ENCODE measurements around the gene SH3TC2. TPM values are rescaled to one million over a fixed set of nuclear protein-coding genes. Genes with fewer than 3 reads are reported as not detected.

The SH3TC2 gene
- total and polyA plus RNA-seq, 10 of the 15 experiments (the other 5 are each of a cell fraction or from before 2014, with no cell fraction given): not detected

DNA sequence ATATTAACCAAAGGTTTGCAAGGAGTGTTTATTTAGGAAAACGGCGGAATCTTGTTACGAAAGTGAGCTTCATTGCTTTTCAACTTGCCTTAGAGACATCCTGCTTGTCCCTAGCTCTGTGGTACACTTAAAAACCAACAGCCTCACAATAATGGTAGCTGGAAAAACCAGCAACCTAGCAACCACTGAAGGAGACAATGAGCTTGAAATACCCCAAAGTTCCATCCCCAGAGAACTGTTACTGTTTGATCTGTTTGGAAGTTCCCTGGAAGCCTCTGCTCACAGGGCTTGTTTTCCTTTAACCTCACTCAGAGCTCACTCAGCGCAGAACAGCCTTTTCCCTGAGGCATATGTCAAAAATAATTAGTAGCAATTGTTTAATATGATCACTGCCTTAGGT is 43.2 kb downstream of the SH3TC2 start:
- POLR2A ChIA-PET: no interaction called here
- no peaks in the 10 kb centered on the region for H3K36me3 ChIP-seq (ENCODE audit: control insufficient read depth in 2 of 2, insufficient read depth in 2 of 2, low read length in 1 of 2)
- no peak overlapping the region for H3K4me3 ChIP-seq
- no peak overlapping the region for H3K4me2 ChIP-seq (ENCODE audit: control insufficient read depth, insufficient read depth)
- H3K79me2 ChIP-seq (ENCODE audit: control insufficient read depth, insufficient read depth, low read length): no peaks in the 10 kb centered on the region
- CTCF ChIA-PET: interaction anchor here (0.5 to 1.8 kb wide), 2 partner anchors 15 to 61 kb away, joined by 7 read pairs; no protein-coding TSS in a partner anchor
- no peaks in the 10 kb centered on the region for H4K20me1 ChIP-seq (ENCODE audit: control insufficient read depth, insufficient read depth)
- no peak for ATAC-seq
- no peak for DNase-seq (ENCODE audit: low read depth, low spot score)
- TF ChIP-seq WRNIP1 (IDR thresholded peaks at IDR 0.05; ENCODE audit: borderline replicate concordance, low read depth, low read length) (no peak), FOXK2 (IDR thresholded peaks at IDR 0.05) (no peak), YBX1 (IDR thresholded peaks at IDR 0.05) (no peak), IRF4 (IDR thresholded peaks at IDR 0.05; ENCODE audit: low read depth, low read length) (no peak), GABPA (IDR thresholded peaks at IDR 0.05; ENCODE audit: low read depth) (no peak), POLR2AphosphoS5 (IDR thresholded peaks at IDR 0.05; ENCODE audit: low read length) (no peak), SMC3 (IDR thresholded peaks at IDR 0.05; ENCODE audit: borderline replicate concordance, low read length) (no peak), ZZZ3 (IDR thresholded peaks at IDR 0.05; ENCODE audit: control insufficient read depth, insufficient read length, low read depth) (no peak), BACH1 (IDR thresholded peaks at IDR 0.05; ENCODE audit: borderline replicate concordance) (no peak), SMARCA5 (IDR thresholded peaks at IDR 0.05) (no peak), IKZF2 (IDR thresholded peaks at IDR 0.05) (no peak), ASH2L (IDR thresholded peaks at IDR 0.05; ENCODE audit: borderline replicate concordance, low read depth) (no peak), ZBED1 (IDR thresholded peaks at IDR 0.05; ENCODE audit: borderline replicate concordance) (no peak), CBFB (IDR thresholded peaks at IDR 0.05; ENCODE audit: low read depth) (no peak)
- TF ChIP-seq, protein P1, sequence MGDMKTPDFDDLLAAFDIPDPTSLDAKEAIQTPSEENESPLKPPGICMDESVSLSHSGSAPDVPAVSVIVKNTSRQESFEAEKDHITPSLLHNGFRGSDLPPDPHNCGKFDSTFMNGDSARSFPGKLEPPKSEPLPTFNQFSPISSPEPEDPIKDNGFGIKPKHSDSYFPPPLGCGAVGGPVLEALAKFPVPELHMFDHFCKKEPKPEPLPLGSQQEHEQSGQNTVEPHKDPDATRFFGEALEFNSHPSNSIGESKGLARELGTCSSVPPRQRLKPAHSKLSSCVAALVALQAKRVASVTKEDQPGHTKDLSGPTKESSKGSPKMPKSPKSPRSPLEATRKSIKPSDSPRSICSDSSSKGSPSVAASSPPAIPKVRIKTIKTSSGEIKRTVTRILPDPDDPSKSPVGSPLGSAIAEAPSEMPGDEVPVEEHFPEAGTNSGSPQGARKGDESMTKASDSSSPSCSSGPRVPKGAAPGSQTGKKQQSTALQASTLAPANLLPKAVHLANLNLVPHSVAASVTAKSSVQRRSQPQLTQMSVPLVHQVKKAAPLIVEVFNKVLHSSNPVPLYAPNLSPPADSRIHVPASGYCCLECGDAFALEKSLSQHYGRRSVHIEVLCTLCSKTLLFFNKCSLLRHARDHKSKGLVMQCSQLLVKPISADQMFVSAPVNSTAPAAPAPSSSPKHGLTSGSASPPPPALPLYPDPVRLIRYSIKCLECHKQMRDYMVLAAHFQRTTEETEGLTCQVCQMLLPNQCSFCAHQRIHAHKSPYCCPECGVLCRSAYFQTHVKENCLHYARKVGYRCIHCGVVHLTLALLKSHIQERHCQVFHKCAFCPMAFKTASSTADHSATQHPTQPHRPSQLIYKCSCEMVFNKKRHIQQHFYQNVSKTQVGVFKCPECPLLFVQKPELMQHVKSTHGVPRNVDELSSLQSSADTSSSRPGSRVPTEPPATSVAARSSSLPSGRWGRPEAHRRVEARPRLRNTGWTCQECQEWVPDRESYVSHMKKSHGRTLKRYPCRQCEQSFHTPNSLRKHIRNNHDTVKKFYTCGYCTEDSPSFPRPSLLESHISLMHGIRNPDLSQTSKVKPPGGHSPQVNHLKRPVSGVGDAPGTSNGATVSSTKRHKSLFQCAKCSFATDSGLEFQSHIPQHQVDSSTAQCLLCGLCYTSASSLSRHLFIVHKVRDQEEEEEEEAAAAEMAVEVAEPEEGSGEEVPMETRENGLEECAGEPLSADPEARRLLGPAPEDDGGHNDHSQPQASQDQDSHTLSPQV (IDR thresholded peaks at IDR 0.05): no peak
- intact Hi-C loops (cut with micrococcal nuclease; ENCODE audit: unreplicated experiment): no loop called here
- no peaks in the 10 kb centered on the region for H3K9me3 ChIP-seq (replicated peaks; ENCODE audit: control insufficient read depth, insufficient read depth, low read length)
- RAD21 ChIA-PET (ENCODE audit: unreplicated experiment): no interaction called here
- 42% methylated on average over 4 of the region's 4 CpGs for WGBS (ENCODE audit: insufficient coverage, insufficient replicate concordance, low lambda C conversion rate, missing lambda C conversion rate)
- in situ Hi-C loops (cut with MboI): no loop called here
- no peak overlapping the region for H3K9ac ChIP-seq (ENCODE audit: control insufficient read depth, insufficient read depth, low read length)
- H3K4me1 ChIP-seq (ENCODE audit: control insufficient read depth, insufficient read depth, low read length): no peaks in the 10 kb centered on the region
- FAIRE-seq: no peak
- peaks cover 0 to 2% of the 10 kb centered on the region in 2 experiments; a peak in 1 of 4 replicates for H3K27me3 ChIP-seq (replicated peaks in 1 of 2; ENCODE audit: control insufficient read depth in 2 of 2, insufficient read depth in 2 of 2, low read length in 1 of 2)
- no peak overlapping the region for H2AFZ ChIP-seq (ENCODE audit: control insufficient read depth, low read depth, low read length)
- no peak overlapping the region for H3K27ac ChIP-seq (ENCODE audit: control insufficient read depth, insufficient read depth)
- no TSS peak for BruUV-seq (replicated peaks)
- SMC1A ChIA-PET (ENCODE audit: uncharacterized antibody, unreplicated experiment): interaction anchor here (0.9 to 1.2 kb wide), 2 partner anchors 17 to 278 kb away, joined by 3 read pairs; no protein-coding TSS in a partner anchor

All from GM12878 (cell line).